Neural cell (in vitro differentiated cells): ENCODE measurements around the gene DBH.

ENCODE experiments used
- CTCF ChIP-seq: fragments of 450-650 bp; IDR thresholded peaks from 2 replicates; pipeline ENCODE4 v1.5.1; 2014; ENCODE audit warnings: antibody characterized with exemption, mild to moderate bottlenecking, moderate library complexity; ENCODE audit not compliant: poor library complexity, severe bottlenecking
- EP300 ChIP-seq: fragments of 450-650 bp; conservative IDR thresholded peaks from 2 replicates; pipeline ENCODE4 v1.6.1; 2014; ENCODE audit warnings: antibody characterized with exemption, mild to moderate bottlenecking, moderate library complexity; ENCODE audit not compliant: poor library complexity, severe bottlenecking
- EZH2 ChIP-seq: fragments of 200-600, 300-800 bp; shearing (Covaris generic), sonication (generic); IDR thresholded peaks from 2 replicates; pipeline ENCODE4 v1.6.1; 2014; ENCODE audit warnings: antibody characterized with exemption, low read length, borderline replicate concordance, mild to moderate bottlenecking; ENCODE audit not compliant: insufficient read depth, poor library complexity, severe bottlenecking
- POLR2AphosphoS5 ChIP-seq: IDR thresholded peaks from 2 replicates; pipeline ENCODE4 v1.6.1; 2012
- RAD21 ChIP-seq: fragments of 450-650 bp; conservative IDR thresholded peaks from 2 replicates; pipeline ENCODE4 v1.6.1; 2014; ENCODE audit warnings: antibody characterized with exemption, mild to moderate bottlenecking, moderate library complexity
- SMC3 ChIP-seq: fragments of 450-650 bp; conservative IDR thresholded peaks from 2 replicates; pipeline ENCODE4 v1.6.1; 2014; ENCODE audit warnings: antibody characterized with exemption, mild to moderate bottlenecking, moderate library complexity; ENCODE audit not compliant: poor library complexity
- TF ChIP-seq, protein P1 (sequence below): IDR thresholded peaks from 2 replicates; pipeline ENCODE4 v1.6.1; 2012; ENCODE audit warnings: borderline replicate concordance

DNA sequence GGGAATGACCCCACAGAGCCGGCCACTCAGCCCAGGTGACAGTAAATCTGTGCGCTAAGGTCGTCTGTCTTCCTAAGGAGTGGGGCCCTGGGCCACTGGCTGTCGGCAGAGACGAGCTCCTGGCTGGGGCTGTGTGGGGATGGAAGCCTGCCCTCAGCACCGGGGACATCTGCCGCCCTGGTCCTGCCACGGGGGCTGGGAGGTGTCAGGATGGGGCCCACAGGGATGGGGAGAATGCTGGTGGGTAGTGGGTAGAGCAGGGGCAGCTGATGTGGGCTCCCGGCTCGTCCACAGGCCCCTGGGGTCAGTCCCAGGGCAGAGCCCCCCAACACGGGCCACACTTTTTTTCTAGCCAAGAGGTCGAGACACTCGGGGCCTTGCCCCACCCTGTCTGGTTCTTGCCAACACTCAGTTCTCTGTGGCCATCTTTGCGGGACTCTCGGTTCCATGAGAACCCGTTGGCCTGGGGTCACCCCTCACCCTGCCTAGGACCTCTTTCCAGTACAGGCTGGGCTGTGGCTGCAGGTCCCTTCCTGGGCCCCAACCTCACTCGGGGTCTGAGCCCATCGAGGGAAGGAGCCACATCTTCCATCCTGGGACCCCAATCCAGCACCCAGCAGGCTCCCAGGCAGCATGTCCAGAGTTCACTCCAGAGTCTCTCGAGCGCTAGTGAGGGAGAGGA, 45.0 kb downstream of the DBH start:
- TF ChIP-seq SMC3 (no peak), CTCF (no peak), EP300 (no peak), RAD21 (no peak), EZH2 (no peak), POLR2AphosphoS5 (no peak)
- TF ChIP-seq, protein P1, sequence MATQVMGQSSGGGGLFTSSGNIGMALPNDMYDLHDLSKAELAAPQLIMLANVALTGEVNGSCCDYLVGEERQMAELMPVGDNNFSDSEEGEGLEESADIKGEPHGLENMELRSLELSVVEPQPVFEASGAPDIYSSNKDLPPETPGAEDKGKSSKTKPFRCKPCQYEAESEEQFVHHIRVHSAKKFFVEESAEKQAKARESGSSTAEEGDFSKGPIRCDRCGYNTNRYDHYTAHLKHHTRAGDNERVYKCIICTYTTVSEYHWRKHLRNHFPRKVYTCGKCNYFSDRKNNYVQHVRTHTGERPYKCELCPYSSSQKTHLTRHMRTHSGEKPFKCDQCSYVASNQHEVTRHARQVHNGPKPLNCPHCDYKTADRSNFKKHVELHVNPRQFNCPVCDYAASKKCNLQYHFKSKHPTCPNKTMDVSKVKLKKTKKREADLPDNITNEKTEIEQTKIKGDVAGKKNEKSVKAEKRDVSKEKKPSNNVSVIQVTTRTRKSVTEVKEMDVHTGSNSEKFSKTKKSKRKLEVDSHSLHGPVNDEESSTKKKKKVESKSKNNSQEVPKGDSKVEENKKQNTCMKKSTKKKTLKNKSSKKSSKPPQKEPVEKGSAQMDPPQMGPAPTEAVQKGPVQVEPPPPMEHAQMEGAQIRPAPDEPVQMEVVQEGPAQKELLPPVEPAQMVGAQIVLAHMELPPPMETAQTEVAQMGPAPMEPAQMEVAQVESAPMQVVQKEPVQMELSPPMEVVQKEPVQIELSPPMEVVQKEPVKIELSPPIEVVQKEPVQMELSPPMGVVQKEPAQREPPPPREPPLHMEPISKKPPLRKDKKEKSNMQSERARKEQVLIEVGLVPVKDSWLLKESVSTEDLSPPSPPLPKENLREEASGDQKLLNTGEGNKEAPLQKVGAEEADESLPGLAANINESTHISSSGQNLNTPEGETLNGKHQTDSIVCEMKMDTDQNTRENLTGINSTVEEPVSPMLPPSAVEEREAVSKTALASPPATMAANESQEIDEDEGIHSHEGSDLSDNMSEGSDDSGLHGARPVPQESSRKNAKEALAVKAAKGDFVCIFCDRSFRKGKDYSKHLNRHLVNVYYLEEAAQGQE: no peak
